MCF 10A (cell line): Measurements from ENCODE around the gene YTHDF1. TPM values are rescaled to one million over a fixed set of nuclear protein-coding genes. Genes with fewer than 3 reads are reported as not detected.

Experiments
- BruUV-seq: library from RNA; stranded (reverse); fragments of 400-500 nt; replicated peaks from 2 replicates; lab custom pipeline; 2021; lab: Mats Ljungman, UMichigan
- CTCF ChIA-PET: fragments of 300-600 bp; sonication (Branson Sonifier 250); formaldehyde crosslinking; extraction: SDS; loops from one replicate; lab custom pipeline; 2021; ENCODE audit warnings: antibody characterized with exemption, inconsistent platforms; lab: Yijun Ruan, JAX
- POLR2A ChIA-PET: fragments of 300-600, 350-650 bp; sonication (Branson Sonifier 250); formaldehyde crosslinking; extraction: SDS; loops from one replicate; lab custom pipeline; 2020; ENCODE audit warnings: antibody characterized with exemption, inconsistent platforms; lab: Yijun Ruan, JAX
- DNase-seq: peaks from one replicate; pipeline ENCODE4 v3.0.0-alpha.2; 2018; ENCODE audit not compliant: unreplicated experiment
- H3K27ac Mint-ChIP-seq: one replicate; pipeline ENCODE4 v1.8.0; 2022; ENCODE audit warnings: mild to moderate bottlenecking, low read depth, mixed read lengths; ENCODE audit not compliant: unreplicated experiment
- H3K27me3 Mint-ChIP-seq: one replicate; pipeline ENCODE4 v1.8.0; 2022; ENCODE audit warnings: mixed read lengths; ENCODE audit not compliant: insufficient read depth, unreplicated experiment
- H3K36me3 Mint-ChIP-seq: one replicate; pipeline ENCODE4 v1.8.0; 2022; ENCODE audit warnings: mild to moderate bottlenecking, moderate library complexity, mixed read lengths; ENCODE audit not compliant: insufficient read depth, unreplicated experiment
- H3K4me1 Mint-ChIP-seq: one replicate; pipeline ENCODE4 v1.8.0; 2022; ENCODE audit warnings: mixed read lengths; ENCODE audit not compliant: insufficient read depth, unreplicated experiment
- H3K4me3 Mint-ChIP-seq: one replicate; pipeline ENCODE4 v1.8.0; 2022; ENCODE audit warnings: mild to moderate bottlenecking, moderate library complexity, mixed read lengths; ENCODE audit not compliant: unreplicated experiment
- H3K9me3 Mint-ChIP-seq: one replicate; pipeline ENCODE4 v1.8.0; 2022; ENCODE audit warnings: mixed read lengths; ENCODE audit not compliant: unreplicated experiment
- intact Hi-C: fragments of 100-400 bp; cut with micrococcal nuclease; formaldehyde crosslinking; loops from 2 replicates; pipeline ENCODE4 v1.14.1; 2022
- total RNA-seq: library from RNA; stranded (reverse); gene quantifications from 2 replicates; pipeline ENCODE4 v1.2.3, GENCODE V29; 2022
- TF ChIP-seq, protein P1 (sequence below): fragments of 200-600 bp; IDR thresholded peaks from one replicate; pipeline ENCODE4 v1.8.0; 2022; ENCODE audit warnings: antibody characterized with exemption, mild to moderate bottlenecking; ENCODE audit not compliant: unreplicated experiment

Gene YTHDF1
- total RNA-seq, 1 experiment from 2014 or later, result 49.5 TPM

DNA sequence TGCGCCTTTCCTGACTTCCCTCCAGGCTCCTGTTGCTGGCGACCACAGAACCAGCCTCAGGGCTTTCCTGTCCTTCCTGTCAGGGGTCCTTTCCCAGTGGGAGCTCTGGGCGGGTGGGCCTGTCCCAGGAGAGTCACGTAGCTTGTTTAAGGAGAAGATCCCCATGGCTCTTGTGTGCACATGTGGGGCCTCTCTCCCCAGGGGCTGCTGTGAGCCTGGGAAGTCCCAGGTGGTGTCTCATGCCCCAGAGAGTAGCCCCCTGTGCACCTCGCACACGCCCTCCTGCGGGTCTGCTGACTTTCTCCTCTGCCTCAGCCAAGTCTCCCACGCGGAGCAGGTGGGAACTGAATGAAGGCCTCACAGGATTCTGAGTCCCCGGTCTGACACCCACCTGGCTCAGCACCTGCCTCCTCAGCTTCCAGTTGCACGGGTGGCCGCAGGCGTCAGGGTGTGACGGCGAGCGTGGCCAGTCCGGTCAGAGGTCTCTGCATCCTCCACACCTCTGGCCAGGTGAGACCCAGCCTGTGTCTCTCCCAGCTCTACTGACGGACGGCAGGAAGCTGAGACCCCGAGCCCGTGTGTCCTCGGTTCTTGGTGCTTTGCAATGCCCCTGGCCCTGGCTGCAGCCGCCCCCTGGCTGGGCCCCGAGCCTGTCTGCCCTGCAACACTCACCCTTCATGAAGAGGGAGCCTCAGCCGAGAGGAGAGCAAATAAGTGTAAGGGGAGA is 44.0 kb upstream of the YTHDF1 start:
- ChIA-PET POLR2A (interaction anchor here (1.4 kb wide), 1 partner anchor 36 kb away, joined by 3 read pairs; no protein-coding TSS in a partner anchor), CTCF (interaction anchor here (0.6 to 1.9 kb wide), 3 partner anchors 37 to 143 kb away, joined by 3 to 10 read pairs (median 3); no protein-coding TSS in a partner anchor)
- H3K36me3 Mint-ChIP-seq, result no peaks in the 10 kb centered on the region
- H3K4me1 Mint-ChIP-seq, result peaks cover 21% of the 10 kb centered on the region
- no TSS peak for BruUV-seq
- TF ChIP-seq, protein P1, sequence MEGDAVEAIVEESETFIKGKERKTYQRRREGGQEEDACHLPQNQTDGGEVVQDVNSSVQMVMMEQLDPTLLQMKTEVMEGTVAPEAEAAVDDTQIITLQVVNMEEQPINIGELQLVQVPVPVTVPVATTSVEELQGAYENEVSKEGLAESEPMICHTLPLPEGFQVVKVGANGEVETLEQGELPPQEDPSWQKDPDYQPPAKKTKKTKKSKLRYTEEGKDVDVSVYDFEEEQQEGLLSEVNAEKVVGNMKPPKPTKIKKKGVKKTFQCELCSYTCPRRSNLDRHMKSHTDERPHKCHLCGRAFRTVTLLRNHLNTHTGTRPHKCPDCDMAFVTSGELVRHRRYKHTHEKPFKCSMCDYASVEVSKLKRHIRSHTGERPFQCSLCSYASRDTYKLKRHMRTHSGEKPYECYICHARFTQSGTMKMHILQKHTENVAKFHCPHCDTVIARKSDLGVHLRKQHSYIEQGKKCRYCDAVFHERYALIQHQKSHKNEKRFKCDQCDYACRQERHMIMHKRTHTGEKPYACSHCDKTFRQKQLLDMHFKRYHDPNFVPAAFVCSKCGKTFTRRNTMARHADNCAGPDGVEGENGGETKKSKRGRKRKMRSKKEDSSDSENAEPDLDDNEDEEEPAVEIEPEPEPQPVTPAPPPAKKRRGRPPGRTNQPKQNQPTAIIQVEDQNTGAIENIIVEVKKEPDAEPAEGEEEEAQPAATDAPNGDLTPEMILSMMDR, result no peak
- peaks cover 68% of the 10 kb centered on the region for H3K27me3 Mint-ChIP-seq
- no peak overlapping the region for H3K4me3 Mint-ChIP-seq
- H3K27ac Mint-ChIP-seq, result no peak overlapping the region
- DNase-seq, result no peak
- intact Hi-C loops, result no loop called here
- peaks cover 7% of the 10 kb centered on the region for H3K9me3 Mint-ChIP-seq

DNA sequence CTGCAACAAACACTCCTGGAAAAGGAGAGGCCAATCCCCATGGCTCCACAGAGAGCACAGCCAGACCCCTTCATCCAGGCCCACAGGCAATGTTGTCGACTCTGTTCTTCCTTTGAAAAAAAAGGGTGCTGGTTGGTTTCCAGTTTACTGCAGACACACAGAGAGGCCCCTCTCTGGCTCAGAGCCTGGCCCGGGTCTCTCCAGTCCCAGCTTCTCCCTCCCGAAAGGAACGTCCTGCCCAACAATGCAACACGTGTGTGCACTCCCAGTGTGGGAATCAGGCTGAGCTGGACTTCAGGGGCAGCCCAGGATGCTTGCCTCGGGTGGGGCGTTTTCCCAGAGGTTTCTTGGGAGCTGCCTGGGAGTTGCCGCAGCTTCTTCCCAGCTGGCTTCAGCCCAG is 42.9 kb upstream of the YTHDF1 start:
- no TSS peak for BruUV-seq
- Mint-ChIP-seq H3K4me3 (no peak overlapping the region), H3K27ac (no peak overlapping the region), H3K4me1 (peaks cover 21% of the 10 kb centered on the region), H3K27me3 (peaks cover 59% of the 10 kb centered on the region), H3K9me3 (peaks cover 7% of the 10 kb centered on the region), H3K36me3 (no peaks in the 10 kb centered on the region)
- POLR2A ChIA-PET, result interaction anchor here (1.4 kb wide), 1 partner anchor 35 kb away, joined by 3 read pairs; no protein-coding TSS in a partner anchor
- intact Hi-C loops, result no loop called here
- CTCF ChIA-PET, result interaction anchor here (1.0 to 1.9 kb wide), 2 partner anchors 31 to 36 kb away, joined by 3 to 10 read pairs; no protein-coding TSS in a partner anchor
- TF ChIP-seq, protein P1, result no peak
- no peak for DNase-seq

DNA sequence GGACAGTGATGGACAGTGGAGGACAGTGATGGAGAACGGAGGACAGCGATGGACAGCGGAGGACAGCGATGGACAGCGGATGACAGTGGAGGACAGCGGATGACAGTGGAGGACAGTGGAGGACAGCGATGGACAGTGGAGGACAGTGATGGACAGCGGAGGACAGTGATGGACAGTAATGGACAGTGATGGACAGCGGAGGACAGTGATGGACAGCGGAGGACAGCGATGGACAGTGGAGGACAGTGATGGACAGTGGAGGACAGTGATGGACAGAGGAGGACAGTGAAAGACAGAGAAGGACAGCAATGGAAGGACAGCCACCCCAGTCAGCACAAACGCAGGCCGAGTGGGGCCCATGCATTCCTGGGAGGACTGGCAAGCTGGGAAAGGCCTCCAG is 41.7 kb upstream of the YTHDF1 start:
- Mint-ChIP-seq H3K27ac (no peak overlapping the region), H3K4me1 (peaks cover 21% of the 10 kb centered on the region), H3K27me3 (peaks cover 58% of the 10 kb centered on the region), H3K4me3 (no peak overlapping the region), H3K9me3 (peaks cover 7% of the 10 kb centered on the region), H3K36me3 (no peaks in the 10 kb centered on the region)
- no TSS peak for BruUV-seq
- POLR2A ChIA-PET, result no interaction called here
- TF ChIP-seq, protein P1, result no peak
- CTCF ChIA-PET, result interaction anchor here (0.8 to 1.0 kb wide), 2 partner anchors 13 to 32 kb away, joined by 3 to 4 read pairs; no protein-coding TSS in a partner anchor
- intact Hi-C loops, result no loop called here
- no peak for DNase-seq

DNA sequence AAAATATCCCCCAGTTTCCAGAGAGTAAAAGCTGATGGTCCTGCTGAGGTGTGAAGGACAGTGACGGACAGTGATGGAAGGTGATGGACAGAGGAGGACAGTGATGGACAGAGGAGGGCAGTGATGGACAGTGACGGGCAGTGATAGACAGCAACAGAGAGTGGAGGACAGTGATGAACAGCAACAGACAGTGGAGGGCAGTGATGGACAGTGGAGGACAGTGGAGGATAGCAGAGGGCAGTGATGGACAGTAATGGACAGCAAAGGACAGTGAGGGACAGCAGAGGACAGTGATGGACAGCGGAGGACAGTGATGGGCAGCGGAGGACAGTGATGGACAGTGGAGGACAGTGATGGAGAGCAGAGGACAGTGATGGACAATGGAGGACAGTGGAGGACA is 41.0 kb upstream of the YTHDF1 start:
- no TSS peak for BruUV-seq
- intact Hi-C loops, result no loop called here
- peaks cover 56% of the 10 kb centered on the region for H3K27me3 Mint-ChIP-seq
- H3K27ac Mint-ChIP-seq, result no peak overlapping the region
- ChIA-PET POLR2A (interaction anchor here (0.6 to 2.3 kb wide), 3 partner anchors 9 to 23 kb away, joined by 3 to 20 read pairs (median 4); partner anchors contain the start of gene ARFGAP1), CTCF (interaction anchor here (0.9 to 7.1 kb wide), 3 partner anchors 9 to 33 kb away, joined by 3 to 45 read pairs (median 3); no protein-coding TSS in a partner anchor)
- no peaks in the 10 kb centered on the region for H3K36me3 Mint-ChIP-seq
- H3K4me1 Mint-ChIP-seq, result peaks cover 21% of the 10 kb centered on the region
- TF ChIP-seq, protein P1, result no peak
- H3K4me3 Mint-ChIP-seq, result no peak overlapping the region
- DNase-seq, result no peak
- H3K9me3 Mint-ChIP-seq, result peaks cover 7% of the 10 kb centered on the region
